Smooth muscle cell of bladder (primary cell): ENCODE data around the gene YBEY. TPM values are rescaled to one million over a fixed set of nuclear protein-coding genes. Genes with fewer than 3 reads are reported as not detected.

Experiments
- total RNA-seq: library from RNA; depleted of rRNA; stranded (reverse); fragments of >200 nt; gene quantifications from 2 replicates; pipeline ENCODE4 v1.2.3, GENCODE V29; 2014

The YBEY gene
- total RNA-seq, result 13.4 and 15.7 TPM in 2 replicates

GRCh38 chr21:46285761-46286647 lies at the start of gene YBEY:
Gene YBEY (plus strand): TSS chr21:46286342. CDS start chr21:46286914, 572 bp downstream.

GRCh38 chr21:46285206-46285661 lies 908 bp upstream of the YBEY start, which contains the start of gene MCM3AP:
Gene MCM3AP (minus strand): TSS chr21:46285611. CDS start chr21:46285286, 325 bp downstream.

GRCh38 chr21:46323710-46324389 lies 37.7 kb downstream of the YBEY start, which contains the start of the genes C21orf58 and PCNT:
Gene C21orf58 (minus strand): TSS chr21:46323870. CDS start chr21:46322738, 1,132 bp downstream.
Gene PCNT (plus strand): TSS chr21:46324156. CDS start chr21:46324229, 73 bp downstream.

Other genes with a start within 250 kb of the YBEY start
- gene COL6A2, start 188.2 kb upstream of the YBEY start, total RNA-seq, result 1,324 and 1,435 TPM in 2 replicates
- gene FTCD, start 130.8 kb upstream of the YBEY start, total RNA-seq, result 0.14 and 0.55 TPM in 2 replicates
- gene SPATC1L, start 101.9 kb upstream of the YBEY start, total RNA-seq, result 3.4 and 7.7 TPM in 2 replicates
- 123 and 162 TPM in 2 replicates for gene LSS, start 57.6 kb upstream of the YBEY start, total RNA-seq
- 46.6 and 61.7 TPM in 2 replicates for gene MCM3AP, start 731 bp upstream of the YBEY start, total RNA-seq
- gene C21orf58, start 37.5 kb downstream of the YBEY start, total RNA-seq, result 1.4 and 1.6 TPM in 2 replicates
- gene PCNT, start 37.8 kb downstream of the YBEY start, total RNA-seq, result 11.0 and 14.2 TPM in 2 replicates
- 12.9 and 15.1 TPM in 2 replicates for gene DIP2A, start 172.5 kb downstream of the YBEY start, total RNA-seq